WTC11 (cell line): ENCODE data around the gene CLCN6.

Experiments
- ATF3 ChIP-seq: sonication (generic); formaldehyde crosslinking; conservative IDR thresholded peaks from 2 replicates; pipeline ENCODE4 v1.8.1; 2022; ENCODE audit warnings: mild to moderate bottlenecking, missing genetic modification reagents
- TCF7 ChIP-seq: sonication (generic); formaldehyde crosslinking; IDR thresholded peaks from 2 replicates; pipeline ENCODE4 v1.8.0; 2022; ENCODE audit warnings: mild to moderate bottlenecking, low read depth, missing genetic modification reagents, moderate library complexity

- no peak for TF ChIP-seq TCF7 (CRISPR knock-in tag)
- TF ChIP-seq ATF3 (CRISPR knock-in tag): no peak
Measured at GRCh38 chr1:11769274-11769673, 36.7 kb upstream of the CLCN6 start.
